HG03460 (cell line): ENCODE measurements around the gene MORC3.
A peak's percentile ranks its signal among the peaks of the same experiment; 100 is the strongest.
"Not testable (repeated sequence)": the region's sequence is repeated elsewhere in the genome, so short reads cannot be mapped to it uniquely, and the experiment has no call there.

Experiments used
- ATAC-seq: cut with Tn5 transposase; IDR thresholded peaks from one replicate; pipeline ENCODE4 v1.9.1; 2021; ENCODE audit not compliant: unreplicated experiment

MORC3 gene

DNA sequence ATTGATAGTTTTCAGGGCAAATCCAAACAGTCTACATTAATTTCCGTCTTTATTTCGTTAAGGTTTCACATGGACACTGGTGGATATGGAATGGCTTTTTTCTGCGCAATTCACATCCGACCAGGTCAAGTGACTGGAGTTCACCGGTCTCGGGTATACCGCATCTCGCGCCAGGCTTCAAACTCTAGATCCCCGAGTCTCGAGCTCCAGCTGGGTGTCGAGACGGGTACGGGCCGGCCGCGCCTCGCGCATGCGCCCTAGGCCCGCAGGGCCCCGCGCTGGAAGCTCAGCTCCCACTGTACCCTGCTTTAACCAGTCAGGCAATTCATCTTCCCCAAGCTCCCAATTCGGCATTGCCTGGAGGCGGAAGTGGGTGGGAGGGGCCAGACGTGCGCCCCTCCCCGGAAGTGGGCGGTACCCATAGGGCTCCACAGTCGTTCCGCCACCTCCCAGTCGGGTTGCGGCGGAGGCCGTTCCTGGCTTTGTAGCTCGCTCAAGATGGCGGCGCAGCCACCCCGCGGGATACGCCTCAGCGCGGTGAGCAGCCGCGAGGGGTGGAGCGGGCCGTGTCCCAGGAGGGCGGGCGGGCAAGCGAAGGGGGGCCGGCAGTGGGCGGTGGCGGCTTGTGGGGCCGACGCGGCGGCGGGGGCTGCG, at the start of gene MORC3:
MORC3 (plus strand) TSS at position 431 of the 654 bp plus-strand sequence; CDS start at position 499, 68 bp downstream.
- ATAC-seq: peak; percentile 90

DNA sequence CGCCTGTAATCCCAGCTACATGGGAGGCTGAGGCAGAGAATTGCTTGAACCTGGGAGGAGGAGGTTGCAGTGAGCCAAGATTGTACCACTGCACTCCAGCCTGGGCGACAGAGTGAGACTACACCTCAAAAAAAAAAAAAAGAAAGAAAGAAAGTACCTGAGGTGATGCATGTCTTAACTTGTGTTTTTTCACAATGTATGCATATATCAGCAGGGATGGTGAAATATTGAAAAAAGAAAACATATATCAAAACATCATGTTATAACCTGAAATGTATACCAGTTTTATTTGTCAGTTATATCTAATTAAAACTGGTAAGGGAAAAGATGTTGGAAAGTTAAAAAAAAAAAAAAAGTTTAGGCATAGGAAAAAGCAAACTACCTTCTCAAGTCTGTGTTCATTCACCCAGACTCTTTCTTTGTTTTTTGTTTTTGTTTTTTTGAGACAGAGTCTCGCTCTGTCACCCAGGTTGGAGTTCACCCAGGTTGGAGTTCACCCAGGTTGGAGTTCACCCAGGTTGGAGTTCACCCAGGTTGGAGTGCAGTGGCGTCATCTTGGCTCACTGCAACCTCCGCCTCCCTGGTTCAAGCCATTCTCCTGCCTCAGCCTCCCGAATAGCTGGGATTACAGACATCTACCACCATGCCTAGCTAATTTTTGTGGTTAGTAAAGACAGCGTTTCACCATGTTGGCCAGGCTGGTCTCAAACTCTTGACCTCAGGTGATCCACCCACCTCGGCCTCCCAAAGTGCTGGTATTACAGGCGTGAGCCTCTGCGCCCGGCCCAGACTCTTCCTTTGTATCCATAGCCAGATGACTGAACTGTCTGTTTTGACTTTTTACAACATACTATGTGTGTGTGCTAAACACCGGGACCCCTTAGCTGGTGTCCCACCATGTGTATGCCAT, 49.0 kb upstream of the MORC3 start:
- ATAC-seq: not testable (repeated sequence)

DNA sequence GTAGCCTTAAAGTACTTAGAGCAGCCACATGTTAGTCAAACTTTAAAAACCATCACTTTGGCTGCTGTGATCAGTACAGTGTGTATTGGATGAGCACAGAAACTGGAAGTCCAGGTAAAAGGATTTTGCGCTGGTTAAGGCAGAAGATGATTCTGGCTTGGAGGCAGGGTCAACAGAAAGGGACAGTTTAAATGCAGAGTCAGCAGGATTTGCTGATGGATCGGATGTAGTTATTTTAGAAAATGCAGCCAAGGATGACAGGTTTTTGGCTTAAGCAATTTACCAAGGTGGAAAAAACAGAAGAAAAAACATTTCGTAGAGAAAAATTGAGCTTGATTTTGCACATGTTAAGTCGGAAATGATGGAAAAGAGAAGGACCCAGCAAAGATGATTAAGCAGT, 45.9 kb upstream of the MORC3 start:
- no peak for ATAC-seq

- ATAC-seq: no peak
Observed at GRCh38 chr21:36282568-36283230, 37.3 kb upstream of the MORC3 start.

DNA sequence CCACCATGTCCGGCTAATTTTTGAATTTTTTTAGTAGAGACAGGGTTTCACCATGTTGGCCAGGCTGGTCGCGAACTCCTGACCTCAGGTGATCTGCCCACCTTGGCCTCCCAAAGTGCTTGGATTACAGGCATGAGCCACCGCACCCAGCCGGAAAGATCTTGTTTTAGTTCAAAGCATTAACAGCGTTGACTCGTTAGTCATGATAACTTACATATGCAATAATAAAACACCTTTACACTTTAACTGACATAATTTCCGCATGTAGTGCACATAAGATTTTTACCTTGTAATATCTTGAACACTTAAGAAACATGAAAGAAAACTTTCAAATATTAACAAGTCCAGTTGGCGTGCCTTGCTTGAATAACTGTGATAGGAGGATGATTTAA, 36.8 kb upstream of the MORC3 start:
- ATAC-seq: not testable (repeated sequence)

- ATAC-seq: no peak
Observed at GRCh38 chr21:36288651-36289243, 31.2 kb upstream of the MORC3 start.

DNA sequence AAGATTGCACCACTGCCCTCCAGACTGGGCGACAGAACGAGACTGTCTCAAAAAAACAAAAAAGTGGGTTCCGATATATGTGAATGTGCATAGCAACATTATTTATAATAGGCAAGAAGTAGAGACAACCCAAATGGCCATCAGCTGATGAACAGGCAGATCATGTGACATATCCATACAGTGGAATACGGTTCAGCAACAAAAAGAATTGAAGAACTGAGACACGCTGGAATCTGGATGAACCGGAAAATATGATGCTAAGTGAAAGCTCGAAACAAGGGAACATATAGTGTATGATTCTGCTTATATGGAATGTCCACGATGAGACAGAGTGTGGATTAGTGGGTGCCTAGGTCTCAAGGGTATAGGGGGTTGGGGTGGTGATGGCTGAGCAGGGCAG, 28.5 kb upstream of the MORC3 start:
- no peak for ATAC-seq

DNA sequence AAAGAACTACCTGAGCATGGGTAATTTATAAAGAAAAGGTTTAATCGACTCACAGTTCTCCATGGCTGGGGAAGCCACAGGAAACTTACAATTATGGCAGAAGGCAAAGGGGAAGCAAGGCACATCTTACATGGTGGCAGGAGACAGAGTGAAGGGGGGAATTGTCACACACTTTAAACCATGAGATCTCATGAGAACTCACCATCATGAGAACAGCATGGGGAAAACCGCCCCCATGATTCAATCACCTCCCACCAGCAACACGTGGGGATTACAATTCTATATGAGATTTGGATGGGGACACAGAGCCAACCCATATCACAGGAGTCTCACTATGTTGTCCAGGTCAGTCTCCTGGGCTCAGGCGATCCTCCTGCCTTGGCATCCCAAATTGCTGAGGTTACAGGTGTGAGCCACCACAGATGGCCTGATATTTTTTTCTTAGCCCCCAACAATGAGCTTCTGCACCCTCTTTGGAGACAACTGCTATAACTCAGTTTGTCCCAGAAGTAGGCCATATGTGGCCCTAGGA, 22.5 kb upstream of the MORC3 start:
- peak; percentile 4 for ATAC-seq

DNA sequence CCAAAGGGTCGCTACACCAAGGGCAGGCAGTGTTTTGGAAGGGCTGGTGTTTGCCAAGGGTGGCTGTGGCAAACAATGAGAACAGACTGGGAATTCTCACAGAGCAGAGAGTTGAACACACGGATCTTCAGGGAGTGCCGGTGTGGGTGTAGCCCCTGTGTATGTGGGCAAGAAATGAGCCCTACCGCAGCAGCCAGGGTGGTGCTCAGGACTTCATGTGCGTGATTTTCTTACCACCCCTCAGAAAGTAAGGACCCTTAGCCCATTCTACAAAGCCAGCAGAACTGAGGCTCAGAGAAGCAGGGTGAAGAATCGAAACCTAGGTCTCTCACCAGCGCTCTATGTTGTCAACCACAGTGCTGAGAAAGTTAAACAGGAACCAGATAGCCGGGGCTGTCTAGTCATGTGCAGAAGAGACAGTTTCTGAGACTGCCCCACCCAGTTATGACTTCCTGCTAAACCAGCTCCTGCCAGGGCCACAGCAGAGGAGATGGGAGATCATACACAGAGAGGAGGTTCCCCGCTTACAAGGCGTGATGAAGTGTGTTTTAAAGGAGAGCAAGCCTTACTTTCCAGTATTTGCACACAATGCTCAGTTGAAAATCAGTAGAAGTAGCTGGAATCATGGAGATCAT, 21.9 kb upstream of the MORC3 start:
- ATAC-seq: peak; percentile 98

DNA sequence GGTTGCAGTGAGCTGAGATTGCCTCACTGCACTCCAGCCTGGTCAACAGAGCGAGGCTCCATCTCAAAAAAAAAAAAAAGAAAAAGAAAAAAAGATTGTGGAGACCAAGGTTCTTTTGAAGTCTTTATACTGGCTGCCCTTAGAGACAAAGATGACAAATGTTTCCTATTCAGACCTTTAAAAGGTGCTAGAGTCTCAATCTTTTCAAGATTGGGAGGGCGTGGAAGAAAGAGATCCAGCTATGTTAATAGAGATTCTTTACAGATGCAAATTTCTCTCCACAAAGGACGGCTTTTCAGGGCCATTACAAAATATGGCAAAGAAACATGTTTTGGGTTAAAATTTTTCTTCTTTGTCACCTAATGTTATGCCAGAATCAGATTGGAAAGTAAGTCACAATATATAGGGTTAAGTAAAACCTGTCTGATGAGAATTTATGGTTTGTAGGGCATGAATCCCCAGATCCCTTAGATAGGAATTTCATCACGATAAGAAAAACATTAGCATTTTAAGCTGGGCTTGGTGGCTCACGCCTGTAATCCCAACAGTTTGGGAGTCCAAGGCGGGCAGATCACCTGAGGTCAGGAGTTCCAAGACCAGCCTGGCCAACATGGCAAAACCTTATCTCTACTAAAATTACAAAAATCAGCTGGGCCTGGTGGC, 13.0 kb upstream of the MORC3 start:
- ATAC-seq: no peak

DNA sequence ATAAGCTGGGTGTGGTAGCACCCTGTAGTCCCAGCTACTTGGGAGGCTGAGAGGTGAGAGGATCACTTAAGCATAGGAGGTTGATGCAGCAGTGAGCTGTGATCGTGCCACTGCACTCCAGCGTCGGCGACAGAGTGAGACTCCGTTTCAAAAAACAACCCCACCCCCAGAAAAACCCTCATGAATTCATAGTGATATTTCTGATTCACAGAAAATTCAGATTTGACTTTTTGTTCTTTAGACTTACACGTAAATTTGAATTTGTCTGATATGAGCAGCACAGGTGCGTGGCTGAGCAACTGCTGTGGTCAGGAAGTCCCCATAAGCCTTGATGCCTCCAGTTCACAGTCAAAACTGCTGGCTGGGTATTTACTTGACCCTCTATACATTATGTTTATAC, 10.0 kb upstream of the MORC3 start:
- ATAC-seq: peak; percentile 97

GRCh38 chr21:36313446-36313845, 6.6 kb upstream of the MORC3 start:
- not testable (repeated sequence) for ATAC-seq

GRCh38 chr21:36316045-36316444, 4.0 kb upstream of the MORC3 start:
- not testable (repeated sequence) for ATAC-seq

- ATAC-seq: no peak
Observed at GRCh38 chr21:36316872-36317484, 3.0 kb upstream of the MORC3 start.

- ATAC-seq: not testable (repeated sequence)
Observed at GRCh38 chr21:36319406-36319766, 611 bp upstream of the MORC3 start.

DNA sequence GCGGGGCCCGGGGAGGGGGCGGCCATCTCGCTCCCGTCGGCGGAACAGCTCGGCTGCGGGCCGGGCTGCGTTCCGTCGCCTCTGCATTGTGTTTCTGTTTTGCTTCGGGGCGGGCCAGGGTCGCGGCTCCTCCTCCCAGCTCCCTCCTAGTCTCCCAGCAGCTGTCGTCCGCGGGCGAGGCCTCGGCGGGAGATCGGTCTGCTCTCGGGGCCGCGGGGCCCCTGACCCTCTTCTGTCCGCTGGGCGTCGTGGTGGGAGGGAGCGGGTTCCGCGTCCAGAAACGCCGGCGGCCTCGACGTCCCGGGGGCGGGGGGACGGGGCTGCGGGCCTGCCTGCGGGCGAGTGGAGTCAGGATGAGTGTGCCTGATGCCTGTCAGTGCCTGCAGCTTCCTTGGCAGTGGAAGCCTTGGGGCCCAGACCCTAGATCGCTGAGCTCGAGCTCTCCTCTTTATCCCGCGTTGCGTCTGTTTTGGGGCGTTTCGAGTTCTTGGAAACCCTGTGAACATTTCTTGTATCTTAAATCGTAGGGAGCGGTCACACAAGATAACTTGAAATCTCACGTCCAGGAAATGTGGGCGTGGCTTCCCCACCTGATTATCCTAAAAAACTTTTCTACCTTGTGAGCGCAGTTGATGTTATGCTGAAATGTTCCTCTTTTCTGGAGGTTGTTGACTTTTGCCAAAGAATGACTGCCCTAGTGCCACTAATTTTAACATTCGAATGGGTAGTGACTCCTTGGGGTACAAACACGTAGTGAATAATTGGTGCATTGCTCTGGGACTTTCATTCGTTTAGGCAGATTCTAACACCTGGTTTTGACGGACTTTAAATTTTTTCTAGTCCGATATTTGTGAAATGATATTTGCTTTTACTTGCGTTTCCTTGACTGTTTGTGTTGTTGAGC, 676 bp downstream of the MORC3 start:
- ATAC-seq: peak; percentile 48

- ATAC-seq: no peak
Observed at GRCh38 chr21:36321325-36322082, 1.5 kb downstream of the MORC3 start.

DNA sequence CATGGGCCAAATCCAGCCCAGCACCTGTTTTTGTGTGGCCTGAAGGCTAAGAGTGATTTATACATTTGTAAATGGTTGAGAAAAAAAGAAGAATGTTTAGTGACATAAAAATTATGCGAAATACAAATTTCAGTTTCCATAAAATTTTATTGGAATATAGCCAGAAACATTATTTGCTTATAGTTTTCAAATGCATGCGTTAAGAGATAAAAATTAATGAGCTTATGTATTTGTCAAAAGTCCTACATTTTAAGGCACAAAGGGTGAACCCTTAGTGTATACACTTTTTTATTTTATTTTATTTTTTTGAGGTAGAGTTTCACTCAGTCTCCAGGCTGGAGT, 2.1 kb downstream of the MORC3 start:
- ATAC-seq: no peak
